Lower leg skin (tissue), 4 donors: ENCODE data around the gene MGAT4A. TPM values are rescaled to one million over a fixed set of nuclear protein-coding genes. Genes with fewer than 3 reads are reported as not detected.

ENCODE experiments used
- DNase-seq, 2 donors: peaks; one replicate each; pipeline ENCODE4 v3.0.0-alpha.2; 2019; ENCODE audit warnings: low spot score in 2 of 2
- H3K4me3 ChIP-seq: fragments of 200-600 bp; sonication (generic); 2 replicates; pipeline ENCODE4 v1.5.1; 2017; ENCODE audit warnings: mild to moderate bottlenecking, low read depth; ENCODE audit not compliant: poor library complexity, severe bottlenecking
- CTCF ChIP-seq, 3 donors: fragments of 450-650 bp; IDR thresholded peaks; one replicate each; pipeline ENCODE4 v1.5.1; 2016; ENCODE audit warnings: antibody characterized with exemption in 3 of 3, mild to moderate bottlenecking in 3 of 3, moderate library complexity in 2 of 3
- POLR2A ChIP-seq, 2 donors: fragments of 450-650 bp; IDR thresholded peaks; one replicate each; pipeline ENCODE4 v1.6.1; 2016 to 2017; ENCODE audit warnings: antibody characterized with exemption in 2 of 2, mild to moderate bottlenecking in 1 of 2, moderate library complexity in 1 of 2
- WGBS, 2 donors: methylation state at CpG; one replicate each; pipeline ENCODE4 v1.1.5; 2018; 5-methylcytosine and 5-hydroxymethylcytosine counted together
- intact Hi-C: fragments of 100-400 bp; cut with DNase I; formaldehyde crosslinking; loops from one replicate; pipeline ENCODE4 v1.15.0; 2023; ENCODE audit warnings: low total_unique reads
- total RNA-seq, 4 donors: library from RNA; depleted of rRNA; stranded (reverse); fragments of >200 nt; gene quantifications; one replicate each; pipeline ENCODE4 v1.1.0, GENCODE V29; 2016

Gene MGAT4A
- total RNA-seq, 4 donors from 2014 or later = 7.3 to 24.9 (median 14.2) TPM

- TF ChIP-seq POLR2A (IDR thresholded peaks at IDR 0.05) (no peak), CTCF (IDR thresholded peaks at IDR 0.05) (no peak)
- DNase-seq = no peak
- 92 to 95% methylated on average over 10 of the region's 10 CpGs for WGBS, 2 donors
- intact Hi-C loops = no loop called here
- H3K4me3 ChIP-seq = no peak overlapping the region
Observed at GRCh38 chr2:98585386-98585785, 145.5 kb downstream of the MGAT4A start.

- WGBS, 2 donors = 90 to 92% methylated on average over 10 of the region's 10 CpGs
- H3K4me3 ChIP-seq = no peak overlapping the region
- intact Hi-C loops = no loop called here
- no peak for TF ChIP-seq POLR2A (IDR thresholded peaks at IDR 0.05)
- TF ChIP-seq CTCF (IDR thresholded peaks at IDR 0.05) = no peak
- DNase-seq = no peak
Observed at GRCh38 chr2:98583816-98584618, 146.9 kb downstream of the MGAT4A start.

- 93 to 96% methylated on average over 7 of the region's 7 CpGs for WGBS, 2 donors
- intact Hi-C loops = no loop called here
- DNase-seq = no peak
- TF ChIP-seq CTCF (IDR thresholded peaks at IDR 0.05) = no peak
- no peak for TF ChIP-seq POLR2A (IDR thresholded peaks at IDR 0.05)
- H3K4me3 ChIP-seq = no peak overlapping the region
Observed at GRCh38 chr2:98583276-98583675, 147.7 kb downstream of the MGAT4A start.

DNA sequence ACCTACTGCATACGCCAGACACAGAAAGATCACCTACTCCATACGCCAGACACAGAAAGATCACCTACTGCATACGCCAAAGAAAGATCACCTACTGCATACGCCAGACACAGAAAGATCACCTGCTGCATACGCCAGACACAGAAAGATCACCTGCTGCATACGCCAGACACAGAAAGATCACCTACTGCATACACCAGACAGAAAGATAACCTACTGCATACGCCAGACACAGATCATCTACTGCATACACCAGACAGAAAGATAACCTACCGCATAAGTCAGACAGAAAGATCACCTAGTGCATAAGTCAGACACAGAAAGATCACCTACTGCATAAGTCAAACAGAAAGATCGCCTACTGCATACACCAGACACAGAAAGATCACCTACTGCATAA is 148.4 kb downstream of the MGAT4A start:
- no peak overlapping the region for H3K4me3 ChIP-seq
- DNase-seq = no peak
- TF ChIP-seq POLR2A (IDR thresholded peaks at IDR 0.05) (no peak), CTCF (IDR thresholded peaks at IDR 0.05) (no peak)
- 92% methylated on average over 9 of the region's 9 CpGs for WGBS, 2 donors
- intact Hi-C loops = no loop called here

- TF ChIP-seq POLR2A (IDR thresholded peaks at IDR 0.05) (no peak), CTCF (IDR thresholded peaks at IDR 0.05) (no peak)
- WGBS, 2 donors = 93 to 95% methylated on average over 10 of the region's 10 CpGs
- DNase-seq = no peak
- intact Hi-C loops = no loop called here
- no peak overlapping the region for H3K4me3 ChIP-seq
Observed at GRCh38 chr2:98580656-98581284, 150.2 kb downstream of the MGAT4A start.
